Esophagus mucosa (tissue), 1 donor: ENCODE measurements around the gene MYO10. TPM values are rescaled to one million over a fixed set of nuclear protein-coding genes. Genes with fewer than 3 reads are reported as not detected.
A peak's percentile ranks its signal among the peaks of the same experiment; 100 is the strongest.
"Not testable (repeated sequence)": the region's sequence is repeated elsewhere in the genome, so short reads cannot be mapped to it uniquely, and the experiment has no call there.

Source experiments
- ATAC-seq: fragments of 200-7000 bp; cut with Tn5 transposase; one replicate; pipeline ENCODE4 v1.9.1; 2020
- total RNA-seq: library from RNA; stranded (reverse); gene quantifications from one replicate; pipeline ENCODE4 v1.2.4, GENCODE V29; 2023
- donor health status: DM: yes; HTN: yes; CAD: no.

The MYO10 gene
- total RNA-seq, 1 donor from 2014 or later = 27.3 TPM

- ATAC-seq = peak; percentile 55
Measured at GRCh38 chr5:16666883-16667398, 269.1 kb downstream of the MYO10 start.

- peak; percentile 47 for ATAC-seq
Measured at GRCh38 chr5:16666130-16666882, 269.8 kb downstream of the MYO10 start.

- no peak for ATAC-seq
Measured at GRCh38 chr5:16665601-16666000, 270.5 kb downstream of the MYO10 start.

GRCh38 chr5:16664368-16664767 is 271.7 kb downstream of the MYO10 start:
- ATAC-seq = no peak

GRCh38 chr5:16663840-16664239 is 272.2 kb downstream of the MYO10 start:
- ATAC-seq = no peak

- no peak for ATAC-seq
Measured at GRCh38 chr5:16661713-16662112, 274.4 kb downstream of the MYO10 start.

- no peak for ATAC-seq
Measured at GRCh38 chr5:16660982-16661381, 275.1 kb downstream of the MYO10 start.

GRCh38 chr5:16659536-16659935 is 276.6 kb downstream of the MYO10 start:
- no peak for ATAC-seq

GRCh38 chr5:16656561-16657191 is 279.4 kb downstream of the MYO10 start:
- no peak for ATAC-seq

GRCh38 chr5:16654647-16655334 is 281.3 kb downstream of the MYO10 start:
- ATAC-seq = peak; percentile 58

GRCh38 chr5:16648739-16649138 is 287.3 kb downstream of the MYO10 start:
- not testable (repeated sequence) for ATAC-seq

- ATAC-seq = no peak
Measured at GRCh38 chr5:16644301-16644889, 291.7 kb downstream of the MYO10 start.

GRCh38 chr5:16642867-16643266 is 293.2 kb downstream of the MYO10 start:
- no peak for ATAC-seq

- ATAC-seq = no peak
Measured at GRCh38 chr5:16639206-16639605, 296.9 kb downstream of the MYO10 start.

- no peak for ATAC-seq
Measured at GRCh38 chr5:16628376-16628775, 307.7 kb downstream of the MYO10 start.

- ATAC-seq = no peak
Measured at GRCh38 chr5:16626696-16627264, 309.3 kb downstream of the MYO10 start.

GRCh38 chr5:16625096-16625495 is 311.0 kb downstream of the MYO10 start:
- ATAC-seq = no peak

GRCh38 chr5:16619136-16619535 is 317.0 kb downstream of the MYO10 start:
- no peak for ATAC-seq

- ATAC-seq = no peak
Measured at GRCh38 chr5:16618138-16618897, 317.8 kb downstream of the MYO10 start.

GRCh38 chr5:16617274-16617968 is 318.7 kb downstream of the MYO10 start:
- no peak for ATAC-seq
